GM18498 (cell line): ENCODE measurements around the gene SDHAF4.
A peak's percentile ranks its signal among the peaks of the same experiment; 100 is the strongest.
"Not testable (repeated sequence)": the region's sequence is repeated elsewhere in the genome, so short reads cannot be mapped to it uniquely, and the experiment has no call there.

ENCODE experiments used
- ATAC-seq: cut with Tn5 transposase; IDR thresholded peaks from one replicate; pipeline ENCODE4 v1.9.1; 2021; ENCODE audit warnings: mild to moderate bottlenecking, moderate library complexity; ENCODE audit not compliant: unreplicated experiment

The SDHAF4 gene

GRCh38 chr6:70566751-70567382 lies at the start of gene SDHAF4:
Gene SDHAF4, plus strand, starts transcription at chr6:70566930. Its CDS starts 11 bp downstream, at chr6:70566941.
- ATAC-seq = peak; percentile 100

- ATAC-seq = no peak
These were observed 48.0 kb upstream of the SDHAF4 start for GRCh38 chr6:70518723-70519122.

- ATAC-seq = peak; percentile 69
These were observed 46.2 kb upstream of the SDHAF4 start for GRCh38 chr6:70520575-70520974.

DNA sequence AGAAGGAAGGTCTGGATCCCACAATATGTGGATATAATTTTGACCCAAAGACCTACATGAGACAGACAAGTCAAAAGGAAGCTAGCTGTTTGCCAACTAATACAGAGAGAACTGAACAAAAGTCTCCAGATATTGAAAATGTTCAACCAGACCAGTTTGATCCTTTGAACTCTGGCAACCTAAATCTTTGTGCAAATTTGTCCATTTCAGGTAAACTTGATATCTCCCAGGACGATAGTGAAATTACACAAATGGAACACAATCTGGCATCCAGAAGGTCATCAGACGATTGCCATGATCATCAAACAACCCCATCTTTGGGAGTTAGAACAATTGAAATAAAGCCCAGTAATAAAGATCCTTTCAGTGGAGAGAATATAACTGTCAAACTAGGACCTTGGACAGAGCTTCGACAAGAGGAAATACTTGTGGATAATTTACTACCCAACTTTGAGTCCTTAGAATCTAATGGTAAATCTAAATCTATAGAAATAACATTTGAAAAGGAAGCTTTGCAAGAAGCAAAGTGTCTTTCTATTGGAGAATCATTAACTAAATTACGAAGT lies 41.9 kb upstream of the SDHAF4 start:
- no peak for ATAC-seq

GRCh38 chr6:70527071-70527737 lies 39.5 kb upstream of the SDHAF4 start:
- ATAC-seq = no peak

DNA sequence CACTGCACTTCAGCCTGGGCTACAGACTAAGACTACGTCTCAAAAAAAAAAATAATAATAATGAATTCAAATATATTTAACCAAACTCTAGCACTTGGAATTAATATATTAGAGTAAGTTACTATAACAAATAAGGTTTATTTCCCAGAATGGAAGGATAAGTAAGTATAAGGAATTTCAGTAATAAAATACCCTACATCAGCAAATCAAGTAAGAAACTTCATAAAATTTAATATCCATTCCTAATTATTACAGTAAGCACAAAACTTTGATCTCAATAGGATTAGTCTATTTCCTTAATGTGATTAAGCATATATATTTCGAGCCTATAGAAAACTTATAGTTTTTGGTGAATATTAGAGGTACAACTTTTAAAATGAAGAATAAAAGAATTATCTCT lies 36.7 kb upstream of the SDHAF4 start:
- no peak for ATAC-seq

DNA sequence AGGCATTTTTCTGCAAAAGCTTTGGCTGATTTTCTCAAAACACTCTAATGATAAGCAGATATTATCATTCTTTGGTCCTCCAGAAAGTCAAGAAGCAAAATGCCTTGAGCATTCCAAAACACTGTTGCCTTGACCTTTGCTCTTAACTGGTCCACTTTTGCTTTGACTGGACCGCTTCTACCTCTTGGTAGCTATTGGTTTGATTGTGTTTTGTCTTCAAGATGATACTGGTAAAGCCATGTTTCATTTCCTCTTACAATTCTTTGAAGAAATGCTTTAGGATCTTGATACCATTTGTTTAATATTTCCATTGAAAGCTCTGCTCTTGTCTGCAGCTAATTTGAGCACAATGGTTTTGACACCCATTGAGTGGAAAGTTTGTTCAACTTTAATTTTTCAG lies 35.6 kb upstream of the SDHAF4 start:
- ATAC-seq = no peak

DNA sequence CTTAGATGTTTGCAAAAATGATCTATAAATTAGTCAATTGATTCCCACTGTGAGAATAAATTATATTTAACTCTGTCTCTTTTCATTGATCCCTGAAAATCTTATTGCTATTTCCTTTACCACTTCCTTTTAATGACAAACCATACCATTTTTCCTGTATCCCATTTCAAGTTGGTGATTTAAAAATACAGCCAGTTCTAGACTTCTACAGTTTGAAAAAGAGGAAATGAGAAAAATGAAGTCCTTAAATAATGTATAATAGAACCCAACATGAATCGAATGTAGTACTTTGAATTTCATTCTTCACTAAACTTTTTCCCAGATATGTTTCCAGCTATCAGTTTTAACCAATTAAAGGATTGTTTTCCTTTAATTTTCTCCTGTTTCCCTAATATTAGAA lies 29.5 kb upstream of the SDHAF4 start:
- no peak for ATAC-seq

GRCh38 chr6:70538376-70538775 lies 28.4 kb upstream of the SDHAF4 start:
- ATAC-seq = peak; percentile 87

- ATAC-seq = no peak
These were observed 19.4 kb upstream of the SDHAF4 start for GRCh38 chr6:70547313-70547712.

- ATAC-seq = no peak
These were observed 18.8 kb upstream of the SDHAF4 start for GRCh38 chr6:70547905-70548304.

DNA sequence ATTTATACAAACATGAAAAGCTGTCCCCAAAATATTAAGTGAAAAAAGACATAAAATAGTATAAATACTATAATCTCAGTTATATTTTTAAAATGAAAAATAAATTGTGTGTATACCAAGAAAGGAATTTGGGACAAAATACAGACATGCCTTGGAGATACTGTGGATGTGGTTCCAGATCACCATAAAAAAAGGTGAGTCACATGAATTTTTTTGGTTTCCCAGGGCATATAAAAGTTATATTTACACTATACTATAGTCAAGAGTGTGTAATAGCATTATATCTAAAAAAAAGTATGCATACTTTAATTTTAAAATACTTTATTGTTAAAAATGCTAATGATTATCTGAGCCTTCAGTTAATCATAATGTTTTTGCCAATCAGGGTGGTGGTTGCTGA lies 17.4 kb upstream of the SDHAF4 start:
- no peak for ATAC-seq

- no peak for ATAC-seq
These were observed 15.2 kb upstream of the SDHAF4 start for GRCh38 chr6:70551566-70551965.

- not testable (repeated sequence) for ATAC-seq
These were observed 14.3 kb upstream of the SDHAF4 start for GRCh38 chr6:70552286-70552940.

GRCh38 chr6:70552974-70553373 lies 13.8 kb upstream of the SDHAF4 start:
- ATAC-seq = no peak

GRCh38 chr6:70557998-70558397 lies 8.7 kb upstream of the SDHAF4 start:
- no peak for ATAC-seq

DNA sequence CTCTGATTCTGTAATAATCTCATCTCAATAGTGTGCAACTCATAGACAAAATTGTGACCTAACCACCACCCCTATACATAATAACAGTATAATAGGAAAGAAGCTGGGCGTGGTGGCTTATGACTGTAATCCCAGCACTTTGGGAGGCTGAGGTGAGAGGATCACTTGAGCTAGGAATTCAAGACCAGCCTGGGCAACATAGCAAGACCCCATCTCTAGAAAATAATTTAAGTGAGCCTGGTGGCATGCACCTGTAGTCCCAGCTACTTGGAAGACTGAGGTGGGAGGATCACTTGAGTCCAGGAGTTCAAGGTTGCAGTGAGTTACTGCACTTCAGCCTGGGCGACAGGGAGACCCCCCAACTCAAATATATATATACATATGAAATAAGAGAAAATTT lies 4.3 kb upstream of the SDHAF4 start:
- not testable (repeated sequence) for ATAC-seq

- ATAC-seq = no peak
These were observed 3.2 kb upstream of the SDHAF4 start for GRCh38 chr6:70563530-70563929.

DNA sequence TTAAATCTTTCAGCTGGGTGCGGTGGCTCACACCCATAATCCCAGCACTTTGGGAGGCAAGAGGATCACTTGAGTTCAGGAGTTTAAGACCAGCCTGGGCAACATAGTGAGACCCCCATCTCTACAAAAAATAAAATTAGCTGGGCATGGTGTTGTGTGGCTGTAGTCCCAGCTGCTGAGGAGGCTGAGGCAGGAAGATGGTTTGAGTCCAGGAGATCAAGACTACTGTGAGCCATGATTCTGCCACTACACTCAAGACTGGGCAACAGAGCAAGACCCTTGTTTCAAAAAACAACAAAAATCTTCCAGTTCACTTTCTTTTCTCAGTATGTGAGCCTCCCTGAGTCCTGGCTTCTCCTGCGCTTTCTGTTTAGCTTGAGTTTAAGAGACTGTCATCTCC lies 7.9 kb downstream of the SDHAF4 start:
- ATAC-seq = no peak

- ATAC-seq = no peak
These were observed 9.3 kb downstream of the SDHAF4 start for GRCh38 chr6:70575899-70576495.

- ATAC-seq = peak; percentile 99
These were observed 19.4 kb downstream of the SDHAF4 start for GRCh38 chr6:70586114-70586513.
